Skeletal muscle tissue (tissue), 4 donors: ENCODE data around the gene BCAS3. TPM values are rescaled to one million over a fixed set of nuclear protein-coding genes. Genes with fewer than 3 reads are reported as not detected.
"Not testable (repeated sequence)": the region's sequence is repeated elsewhere in the genome, so short reads cannot be mapped to it uniquely, and the experiment has no call there.

Experiments used
- H3K27ac ChIP-seq: one replicate; pipeline ENCODE4 v1.7.0; 2013; ENCODE audit warnings: mild to moderate bottlenecking, low read depth, low read length, inconsistent platforms
- H3K27me3 ChIP-seq, 3 donors: one replicate each; pipeline ENCODE4 v1.7.0; 2013; ENCODE audit warnings: low read length in 3 of 3; ENCODE audit not compliant: control insufficient read depth in 3 of 3, insufficient read depth in 3 of 3
- H3K36me3 ChIP-seq, 3 donors: one replicate each; pipeline ENCODE4 v1.7.0; 2013; ENCODE audit warnings: low read length in 3 of 3; ENCODE audit not compliant: control insufficient read depth in 3 of 3, insufficient read depth in 3 of 3
- H3K4me1 ChIP-seq, 3 donors: one replicate each; pipeline ENCODE4 v1.7.0; 2013; ENCODE audit warnings: low read length in 3 of 3, mild to moderate bottlenecking in 3 of 3; ENCODE audit not compliant: control insufficient read depth in 3 of 3, insufficient read depth in 3 of 3
- H3K4me3 ChIP-seq, 3 donors: one replicate each; pipeline ENCODE4 v1.7.0; 2013; ENCODE audit warnings: low read length in 3 of 3
- H3K9ac ChIP-seq, 3 donors: one replicate each; pipeline ENCODE4 v1.7.0; 2013; ENCODE audit warnings: low read length in 3 of 3, mild to moderate bottlenecking in 3 of 3, moderate library complexity in 2 of 3, low read depth in 1 of 3
- H3K9me3 ChIP-seq, 3 donors: one replicate each; pipeline ENCODE4 v1.7.0; 2013; ENCODE audit warnings: low read length in 3 of 3; ENCODE audit not compliant: control insufficient read depth in 3 of 3
- total RNA-seq: library from RNA; depleted of rRNA; stranded (reverse); fragments of >200 nt; gene quantifications from one replicate; pipeline ENCODE4 v1.2.3, GENCODE V29; 2014
- donor health status: Osteomylitis.

BCAS3 gene
- total RNA-seq, 1 donor from 2014 or later, result 25.1 TPM

- no peaks in the 10 kb centered on the region for H3K9me3 ChIP-seq
- H3K36me3 ChIP-seq, result no peaks in the 10 kb centered on the region
- H3K27me3 ChIP-seq, result no peaks in the 10 kb centered on the region
- no peak overlapping the region for H3K9ac ChIP-seq
- H3K4me3 ChIP-seq, result no peak overlapping the region
- no peak overlapping the region for H3K27ac ChIP-seq
- H3K4me1 ChIP-seq, result peaks cover 0 to 3% (median 0%) of the 10 kb centered on the region in 3 donors
These were observed 462.6 kb downstream of the BCAS3 start for GRCh38 chr17:61140081-61140786.

- Histone ChIP-seq H3K27me3 (no peaks in the 10 kb centered on the region), H3K36me3 (no peaks in the 10 kb centered on the region), H3K4me3 (no peak overlapping the region), H3K9ac (no peak overlapping the region), H3K4me1 (peaks cover 0 to 7% (median 4%) of the 10 kb centered on the region in 3 donors), H3K27ac (no peak overlapping the region), H3K9me3 (no peaks in the 10 kb centered on the region)
These were observed 465.4 kb downstream of the BCAS3 start for GRCh38 chr17:61143026-61143425.

- no peak overlapping the region for H3K27ac ChIP-seq
- no peaks in the 10 kb centered on the region for H3K27me3 ChIP-seq
- no peak overlapping the region for H3K4me3 ChIP-seq
- no peak overlapping the region for H3K9ac ChIP-seq
- no peaks in the 10 kb centered on the region for H3K36me3 ChIP-seq
- no peaks in the 10 kb centered on the region for H3K9me3 ChIP-seq
- peaks cover 0 to 7% (median 4%) of the 10 kb centered on the region in 3 donors for H3K4me1 ChIP-seq
These were observed 466.5 kb downstream of the BCAS3 start for GRCh38 chr17:61144137-61144536.

- no peak overlapping the region for H3K4me3 ChIP-seq
- H3K27ac ChIP-seq, result no peak overlapping the region
- no peaks in the 10 kb centered on the region for H3K9me3 ChIP-seq
- H3K36me3 ChIP-seq, result no peaks in the 10 kb centered on the region
- no peak overlapping the region for H3K9ac ChIP-seq
- no peaks in the 10 kb centered on the region for H3K27me3 ChIP-seq
- peaks cover 0 to 7% (median 4%) of the 10 kb centered on the region in 3 donors for H3K4me1 ChIP-seq
These were observed 467.2 kb downstream of the BCAS3 start for GRCh38 chr17:61144617-61145564.

GRCh38 chr17:61146833-61147232, 469.2 kb downstream of the BCAS3 start:
- not testable (repeated sequence) for H3K36me3 ChIP-seq, H3K9me3 ChIP-seq

GRCh38 chr17:61149106-61149825, 471.6 kb downstream of the BCAS3 start:
- Histone ChIP-seq H3K27ac (no peak overlapping the region), H3K4me3 (no peak overlapping the region), H3K9me3 (no peaks in the 10 kb centered on the region), H3K36me3 (no peaks in the 10 kb centered on the region), H3K27me3 (no peaks in the 10 kb centered on the region), H3K9ac (no peak overlapping the region), H3K4me1 (peaks cover 0 to 10% (median 4%) of the 10 kb centered on the region in 3 donors)

More at GRCh38 chr17:61146833-61147232, 469.2 kb downstream of the BCAS3 start:
- H3K4me1 ChIP-seq, H3K27me3 ChIP-seq, H3K4me3 ChIP-seq, H3K9ac ChIP-seq, H3K27ac ChIP-seq: not testable (repeated sequence)

- Histone ChIP-seq H3K4me1 (peaks cover 0 to 10% (median 4%) of the 10 kb centered on the region in 3 donors), H3K27ac (no peak overlapping the region), H3K9ac (no peak overlapping the region), H3K9me3 (no peaks in the 10 kb centered on the region), H3K27me3 (no peaks in the 10 kb centered on the region), H3K36me3 (no peaks in the 10 kb centered on the region), H3K4me3 (no peak overlapping the region)
These were observed 472.3 kb downstream of the BCAS3 start for GRCh38 chr17:61149862-61150362.

- H3K36me3 ChIP-seq, result no peaks in the 10 kb centered on the region
- H3K4me3 ChIP-seq, result no peak overlapping the region
- no peak overlapping the region for H3K27ac ChIP-seq
- no peaks in the 10 kb centered on the region for H3K9me3 ChIP-seq
- H3K9ac ChIP-seq, result no peak overlapping the region
- no peaks in the 10 kb centered on the region for H3K27me3 ChIP-seq
- peaks cover 0 to 4% (median 2%) of the 10 kb centered on the region in 3 donors for H3K4me1 ChIP-seq
These were observed 473.1 kb downstream of the BCAS3 start for GRCh38 chr17:61150686-61151299.

GRCh38 chr17:61152898-61153297, 475.2 kb downstream of the BCAS3 start:
- no peaks in the 10 kb centered on the region for H3K9me3 ChIP-seq
- no peak overlapping the region for H3K9ac ChIP-seq
- peaks cover 0 to 3% (median 0%) of the 10 kb centered on the region in 3 donors for H3K4me1 ChIP-seq
- no peak overlapping the region for H3K4me3 ChIP-seq
- H3K27me3 ChIP-seq, result no peaks in the 10 kb centered on the region
- H3K36me3 ChIP-seq, result no peaks in the 10 kb centered on the region
- no peak overlapping the region for H3K27ac ChIP-seq
